ENCODE results near the gene FUT2. TPM values are rescaled to one million over a fixed set of nuclear protein-coding genes. Genes with fewer than 3 reads are reported as not detected.

FUT2 gene
- total RNA-seq, 1 donor from 2014 or later = 0.20 TPM

- Mint-ChIP-seq H3K36me3 (no peaks in the 10 kb centered on the region), H3K27ac (peak overlapping the region; percentile 27), H3K9me3 (no peaks in the 10 kb centered on the region), H3K27me3 (ENCODE audit: low read depth) (no peaks in the 10 kb centered on the region), H3K4me1 (peaks cover 10% of the 10 kb centered on the region), H3K4me3 (no peak overlapping the region)
- peak in 1 of 2 experiments; percentile 67 for DNase-seq (ENCODE audit: low spot score in 2 of 2, unreplicated experiment in 2 of 2)
- no peak for TF ChIP-seq CTCF (IDR thresholded peaks at IDR 0.05; ENCODE audit: unreplicated experiment)
These were observed 34.7 kb upstream of the FUT2 start for GRCh38 chr19:48660852-48661710.

- Mint-ChIP-seq H3K4me1 (peaks cover 8% of the 10 kb centered on the region), H3K9me3 (no peaks in the 10 kb centered on the region)
- TF ChIP-seq CTCF (IDR thresholded peaks at IDR 0.05; ENCODE audit: unreplicated experiment) = no peak
These were observed 34.1 kb upstream of the FUT2 start for GRCh38 chr19:48661711-48662090.

GRCh38 chr19:48663667-48664066, 32.1 kb upstream of the FUT2 start:
- H3K27me3 Mint-ChIP-seq (ENCODE audit: low read depth) = no peaks in the 10 kb centered on the region
- no peak for TF ChIP-seq CTCF (IDR thresholded peaks at IDR 0.05; ENCODE audit: unreplicated experiment)
- no peak for DNase-seq (ENCODE audit: low spot score in 2 of 2, unreplicated experiment in 2 of 2)
- H3K9me3 Mint-ChIP-seq = no peaks in the 10 kb centered on the region
- H3K4me1 Mint-ChIP-seq = peaks cover 2% of the 10 kb centered on the region
- H3K27ac Mint-ChIP-seq = no peak overlapping the region
- no peaks in the 10 kb centered on the region for H3K36me3 Mint-ChIP-seq
- no peak overlapping the region for H3K4me3 Mint-ChIP-seq

More at GRCh38 chr19:48661711-48662090, 34.1 kb upstream of the FUT2 start:
- H3K4me3 Mint-ChIP-seq = no peak overlapping the region
- H3K27ac Mint-ChIP-seq = no peak overlapping the region
- no peaks in the 10 kb centered on the region for H3K27me3 Mint-ChIP-seq (ENCODE audit: low read depth)
- DNase-seq (ENCODE audit: low spot score in 2 of 2, unreplicated experiment in 2 of 2) = no peak
- H3K36me3 Mint-ChIP-seq = no peaks in the 10 kb centered on the region

- DNase-seq (ENCODE audit: low spot score in 2 of 2, unreplicated experiment in 2 of 2) = no peak
- H3K36me3 Mint-ChIP-seq = no peaks in the 10 kb centered on the region
- peaks cover 2% of the 10 kb centered on the region for H3K4me1 Mint-ChIP-seq
- H3K9me3 Mint-ChIP-seq = no peaks in the 10 kb centered on the region
- no peak overlapping the region for H3K27ac Mint-ChIP-seq
- no peak for TF ChIP-seq CTCF (IDR thresholded peaks at IDR 0.05; ENCODE audit: unreplicated experiment)
- H3K27me3 Mint-ChIP-seq (ENCODE audit: low read depth) = no peaks in the 10 kb centered on the region
- no peak overlapping the region for H3K4me3 Mint-ChIP-seq
These were observed 31.3 kb upstream of the FUT2 start for GRCh38 chr19:48664476-48664875.

GRCh38 chr19:48665786-48666185, 30.0 kb upstream of the FUT2 start:
- H3K27ac Mint-ChIP-seq = no peak overlapping the region

More at GRCh38 chr19:48665786-48666185, 30.0 kb upstream of the FUT2 start:
- Mint-ChIP-seq H3K36me3 (no peaks in the 10 kb centered on the region), H3K27me3 (ENCODE audit: low read depth) (no peaks in the 10 kb centered on the region), H3K9me3 (no peaks in the 10 kb centered on the region), H3K4me1 (no peaks in the 10 kb centered on the region), H3K4me3 (no peak overlapping the region)
- DNase-seq (ENCODE audit: low spot score in 2 of 2, unreplicated experiment in 2 of 2) = no peak
- TF ChIP-seq CTCF (IDR thresholded peaks at IDR 0.05; ENCODE audit: unreplicated experiment) = no peak
